Measurements from ENCODE around the gene CIB2.

DNA sequence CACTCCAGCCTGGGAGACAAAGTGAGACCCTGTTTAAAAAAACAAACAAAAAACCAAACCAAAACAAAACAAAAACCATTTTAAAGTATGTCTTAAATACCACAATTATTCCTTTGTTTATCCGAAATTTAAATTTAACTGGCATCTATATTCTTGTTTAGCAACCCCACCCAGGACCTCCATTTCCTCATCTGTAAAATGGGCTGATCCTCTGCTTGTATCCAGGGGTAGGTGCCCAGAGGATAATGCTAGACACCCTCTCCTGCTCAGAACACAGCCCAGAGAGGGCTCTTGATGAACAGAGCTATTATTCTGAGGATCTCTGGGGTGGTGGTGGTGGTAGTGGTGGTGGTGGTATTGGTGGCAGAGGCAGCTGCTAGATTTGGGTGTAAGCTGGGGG lies 29.0 kb downstream of the CIB2 start:
- no peak for TF ChIP-seq ZFP30 (CRISPR knock-in tag; IDR thresholded peaks at IDR 0.05)
- TF ChIP-seq ZC3H10 (CRISPR knock-in tag; IDR thresholded peaks at IDR 0.05) = no peak
- no peak for TF ChIP-seq POU6F1 (CRISPR knock-in tag; IDR thresholded peaks at IDR 0.05; ENCODE audit: borderline replicate concordance, low read depth)
- no peak for TF ChIP-seq OSR1 (CRISPR knock-in tag; IDR thresholded peaks at IDR 0.05)
- no peak for TF ChIP-seq PATZ1 (CRISPR knock-in tag; IDR thresholded peaks at IDR 0.05; ENCODE audit: borderline replicate concordance)
- no peak for TF ChIP-seq ARNTL (CRISPR knock-in tag; IDR thresholded peaks at IDR 0.05; ENCODE audit: borderline replicate concordance, low read depth)
- no peak for TF ChIP-seq BACH2 (CRISPR knock-in tag; IDR thresholded peaks at IDR 0.05; ENCODE audit: borderline replicate concordance)
- TF ChIP-seq TOX (CRISPR knock-in tag; IDR thresholded peaks at IDR 0.05; ENCODE audit: borderline replicate concordance) = no peak
- no peak for TF ChIP-seq ZNF70 (CRISPR knock-in tag; IDR thresholded peaks at IDR 0.05)
